Activated naive CD8-positive, alpha-beta T cell treated with anti-CD3 and anti-CD28 coated beads, Interleukin-2, amount 10 ng/mL, durations not matched to agents 7 days and 5 days (primary cell): ENCODE results near the gene CRLF3. TPM values are rescaled to one million over a fixed set of nuclear protein-coding genes. Genes with fewer than 3 reads are reported as not detected.
A peak's percentile ranks its signal among the peaks of the same experiment; 100 is the strongest.
"Not testable (repeated sequence)": the region's sequence is repeated elsewhere in the genome, so short reads cannot be mapped to it uniquely, and the experiment has no call there.

Experiments used
- ATAC-seq: fragments of 150-1000 bp; cut with Tn5 transposase; one replicate; pipeline ENCODE4 v1.10.0; 2021; ENCODE audit warnings: low read depth, moderate library complexity
- POLR2A ChIA-PET: fragments of 350-600 bp; sonication (Branson Sonifier 250); formaldehyde crosslinking; loops from one replicate; lab custom pipeline; 2021; ENCODE audit warnings: antibody characterized with exemption; lab: Charles Lee
- DNase-seq: peaks from one replicate; pipeline ENCODE4 v3.0.0; 2021
- H3K27ac Mint-ChIP-seq: one replicate; pipeline ENCODE4 v1.8.0; 2022; ENCODE audit warnings: mild to moderate bottlenecking, mixed read lengths
- H3K27me3 Mint-ChIP-seq: one replicate; pipeline ENCODE4 v1.8.0; 2022; ENCODE audit warnings: mild to moderate bottlenecking, moderate library complexity, mixed read lengths
- H3K36me3 Mint-ChIP-seq: one replicate; pipeline ENCODE4 v1.8.0; 2021; ENCODE audit warnings: mild to moderate bottlenecking, mixed read lengths
- H3K4me1 Mint-ChIP-seq: one replicate; pipeline ENCODE4 v1.8.0; 2021; ENCODE audit warnings: mixed read lengths
- H3K4me3 Mint-ChIP-seq: one replicate; pipeline ENCODE4 v1.8.0; 2022; ENCODE audit warnings: mild to moderate bottlenecking, moderate library complexity, mixed read lengths
- H3K9me3 Mint-ChIP-seq: one replicate; pipeline ENCODE4 v1.8.0; 2021; ENCODE audit warnings: mixed read lengths
- total RNA-seq, 2 experiments: library from RNA; stranded (reverse); gene quantifications; one replicate each; pipeline ENCODE4 v1.2.3, GENCODE V29; 2021

The CRLF3 gene
- total RNA-seq, 2 experiments from 2014 or later = 77.2 to 79.5 TPM

- Mint-ChIP-seq H3K27me3 (no peaks in the 10 kb centered on the region), H3K36me3 (peaks cover 6% of the 10 kb centered on the region), H3K4me1 (peaks cover 16% of the 10 kb centered on the region), H3K9me3 (no peaks in the 10 kb centered on the region), H3K27ac (no peak overlapping the region), H3K4me3 (no peak overlapping the region)
- DNase-seq (no peak), ATAC-seq (no peak)
- POLR2A ChIA-PET = interaction anchor here (10.8 kb wide), 1 partner anchor 17 kb away, joined by 322 read pairs; no protein-coding TSS in a partner anchor
These were observed 2.6 kb upstream of the CRLF3 start for GRCh38 chr17:30827082-30827481.

GRCh38 chr17:30824002-30824355 is 513 bp downstream of the CRLF3 start:
- Mint-ChIP-seq H3K9me3 (no peaks in the 10 kb centered on the region), H3K4me1 (peaks cover 40% of the 10 kb centered on the region), H3K27ac (peak overlapping the region; percentile 90), H3K4me3 (peak overlapping the region; percentile 91), H3K27me3 (no peaks in the 10 kb centered on the region), H3K36me3 (peaks cover 8% of the 10 kb centered on the region)
- POLR2A ChIA-PET = interaction anchor here (0.6 to 10.8 kb wide), 10 partner anchors 14 to 495 kb away, joined by 3 to 322 read pairs (median 4); no protein-coding TSS in a partner anchor
- ATAC-seq (peak; percentile 6), DNase-seq (no peak)

GRCh38 chr17:30823421-30823820 is 1.1 kb downstream of the CRLF3 start:
- ATAC-seq (no peak), DNase-seq (no peak)
- H3K9me3 Mint-ChIP-seq = no peaks in the 10 kb centered on the region
- peaks cover 14% of the 10 kb centered on the region for H3K36me3 Mint-ChIP-seq
- peaks cover 45% of the 10 kb centered on the region for H3K4me1 Mint-ChIP-seq
- POLR2A ChIA-PET = interaction anchor here (1.4 to 10.8 kb wide), 6 partner anchors 8 to 496 kb away, joined by 3 to 322 read pairs (median 6); partner anchors contain the start of gene ATAD5
- peak overlapping the region; percentile 91 for H3K4me3 Mint-ChIP-seq
- H3K27me3 Mint-ChIP-seq = no peaks in the 10 kb centered on the region
- peak overlapping the region; percentile 90 for H3K27ac Mint-ChIP-seq

- Mint-ChIP-seq H3K4me3 (peak overlapping the region; percentile 91), H3K36me3 (peaks cover 18% of the 10 kb centered on the region), H3K27ac (peak overlapping the region; percentile 82), H3K4me1 (peaks cover 46% of the 10 kb centered on the region)
- POLR2A ChIA-PET = interaction anchor here (1.7 to 10.8 kb wide), 4 partner anchors 9 to 42 kb away, joined by 4 to 322 read pairs (median 7); partner anchors contain the start of gene ATAD5
- H3K27me3 Mint-ChIP-seq, DNase-seq, H3K9me3 Mint-ChIP-seq, ATAC-seq: not testable (repeated sequence)
These were observed 1.6 kb downstream of the CRLF3 start for GRCh38 chr17:30822919-30823318.

GRCh38 chr17:30821871-30822723 is 2.4 kb downstream of the CRLF3 start:
- DNase-seq (no peak), ATAC-seq (no peak)
- peak overlapping the region; percentile 91 for H3K4me3 Mint-ChIP-seq
- H3K36me3 Mint-ChIP-seq = peaks cover 20% of the 10 kb centered on the region
- no peaks in the 10 kb centered on the region for H3K27me3 Mint-ChIP-seq
- H3K27ac Mint-ChIP-seq = peak overlapping the region; percentile 82
- POLR2A ChIA-PET = interaction anchor here (1.7 to 10.8 kb wide), 3 partner anchors 9 to 12 kb away, joined by 4 to 322 read pairs (median 9); partner anchors contain the start of gene ATAD5
- H3K4me1 Mint-ChIP-seq = peaks cover 46% of the 10 kb centered on the region
- H3K9me3 Mint-ChIP-seq = no peaks in the 10 kb centered on the region

- Mint-ChIP-seq H3K27me3 (no peaks in the 10 kb centered on the region), H3K27ac (peak overlapping the region; percentile 82), H3K4me1 (peaks cover 44% of the 10 kb centered on the region), H3K36me3 (peaks cover 30% of the 10 kb centered on the region), H3K9me3 (no peaks in the 10 kb centered on the region), H3K4me3 (peak overlapping the region; percentile 91)
- ATAC-seq = no peak
- no peak for DNase-seq
- POLR2A ChIA-PET = interaction anchor here (0.7 to 10.8 kb wide), 4 partner anchors 10 to 1869 kb away, joined by 3 to 322 read pairs (median 4); partner anchors contain the start of gene PHF12
These were observed 4.4 kb downstream of the CRLF3 start for GRCh38 chr17:30819971-30820705.

- DNase-seq = no peak
- Mint-ChIP-seq H3K9me3 (no peaks in the 10 kb centered on the region), H3K4me1 (peaks cover 44% of the 10 kb centered on the region), H3K4me3 (no peak overlapping the region), H3K27me3 (no peaks in the 10 kb centered on the region), H3K27ac (no peak overlapping the region), H3K36me3 (peaks cover 31% of the 10 kb centered on the region)
- POLR2A ChIA-PET = interaction anchor here (11.2 kb wide), 1 partner anchor 6 kb away, joined by 322 read pairs; the partner anchor contains the start of gene CRLF3
- no peak for ATAC-seq
These were observed 8.3 kb downstream of the CRLF3 start for GRCh38 chr17:30816165-30816564.

- ATAC-seq, H3K9me3 Mint-ChIP-seq, DNase-seq, H3K4me3 Mint-ChIP-seq, H3K27me3 Mint-ChIP-seq, H3K27ac Mint-ChIP-seq: not testable (repeated sequence)
- POLR2A ChIA-PET = interaction anchor here (0.7 to 11.2 kb wide), 2 partner anchors 8 to 47 kb away, joined by 3 to 322 read pairs; partner anchors contain the start of gene CRLF3
- peaks cover 44% of the 10 kb centered on the region for H3K4me1 Mint-ChIP-seq
- H3K36me3 Mint-ChIP-seq = peaks cover 33% of the 10 kb centered on the region
These were observed 9.6 kb downstream of the CRLF3 start for GRCh38 chr17:30814860-30815259.

- peaks cover 37% of the 10 kb centered on the region for H3K36me3 Mint-ChIP-seq
- H3K9me3 Mint-ChIP-seq, H3K27ac Mint-ChIP-seq, ATAC-seq, H3K4me3 Mint-ChIP-seq, H3K27me3 Mint-ChIP-seq, DNase-seq: not testable (repeated sequence)
- POLR2A ChIA-PET = interaction anchor here (0.7 to 11.2 kb wide), 2 partner anchors 8 to 47 kb away, joined by 3 to 322 read pairs; partner anchors contain the start of gene CRLF3
- H3K4me1 Mint-ChIP-seq = peaks cover 44% of the 10 kb centered on the region
These were observed 10.3 kb downstream of the CRLF3 start for GRCh38 chr17:30814236-30814635.

- H3K4me3 Mint-ChIP-seq = peak overlapping the region; percentile 57
- H3K27me3 Mint-ChIP-seq = no peaks in the 10 kb centered on the region
- peaks cover 47% of the 10 kb centered on the region for H3K4me1 Mint-ChIP-seq
- ATAC-seq (no peak), DNase-seq (no peak)
- POLR2A ChIA-PET = interaction anchor here (11.2 kb wide), 1 partner anchor 10 kb away, joined by 322 read pairs; the partner anchor contains the start of gene CRLF3
- peaks cover 30% of the 10 kb centered on the region for H3K36me3 Mint-ChIP-seq
- H3K27ac Mint-ChIP-seq = peak overlapping the region; percentile 90
- no peaks in the 10 kb centered on the region for H3K9me3 Mint-ChIP-seq
These were observed 12.0 kb downstream of the CRLF3 start for GRCh38 chr17:30812218-30813177.

- Mint-ChIP-seq H3K27me3 (no peaks in the 10 kb centered on the region), H3K36me3 (peaks cover 23% of the 10 kb centered on the region), H3K9me3 (no peaks in the 10 kb centered on the region), H3K27ac (peak overlapping the region; percentile 98), H3K4me1 (peaks cover 58% of the 10 kb centered on the region), H3K4me3 (peak overlapping the region; percentile 92)
- POLR2A ChIA-PET = interaction anchor here (0.5 to 11.2 kb wide), 8 partner anchors 11 to 500 kb away, joined by 3 to 322 read pairs (median 4); partner anchors contain the start of genes ATAD5 and CRLF3
- ATAC-seq (peak; percentile 36), DNase-seq (no peak)
These were observed 14.6 kb downstream of the CRLF3 start for GRCh38 chr17:30809867-30810266.
